Measurements from ENCODE around the gene ADAM10.

ADAM10 gene

DNA sequence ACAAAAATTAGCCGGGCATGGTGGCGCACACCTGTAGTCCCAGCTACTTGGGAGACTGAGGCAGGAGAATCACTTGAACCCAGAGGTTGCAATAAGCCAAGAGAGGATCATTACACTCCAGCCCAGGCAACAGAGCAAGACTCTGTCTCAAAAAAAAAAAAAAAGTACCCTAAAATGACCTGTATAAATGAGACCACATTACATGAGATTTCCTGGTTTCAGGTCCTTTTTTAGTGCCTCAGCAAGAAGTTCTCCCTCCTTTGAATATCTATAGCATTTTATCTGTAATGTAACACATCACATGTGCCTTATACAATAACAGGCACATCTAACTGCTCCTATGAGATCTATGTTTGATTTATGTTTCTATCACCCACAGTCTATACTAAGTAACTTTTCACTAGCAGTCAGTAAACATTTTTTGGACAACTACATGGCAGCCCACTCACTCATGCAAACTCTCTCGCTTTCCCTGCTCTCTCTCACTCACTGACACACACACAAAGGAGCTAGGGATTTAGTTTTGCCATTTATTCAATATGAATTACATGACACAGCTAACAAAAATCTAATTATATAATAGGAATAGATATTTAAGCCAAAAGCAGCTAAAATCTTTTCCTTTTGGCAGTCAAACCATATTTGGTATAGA is 34.1 kb downstream of the ADAM10 start:
- DNase-seq, result no peak

DNA sequence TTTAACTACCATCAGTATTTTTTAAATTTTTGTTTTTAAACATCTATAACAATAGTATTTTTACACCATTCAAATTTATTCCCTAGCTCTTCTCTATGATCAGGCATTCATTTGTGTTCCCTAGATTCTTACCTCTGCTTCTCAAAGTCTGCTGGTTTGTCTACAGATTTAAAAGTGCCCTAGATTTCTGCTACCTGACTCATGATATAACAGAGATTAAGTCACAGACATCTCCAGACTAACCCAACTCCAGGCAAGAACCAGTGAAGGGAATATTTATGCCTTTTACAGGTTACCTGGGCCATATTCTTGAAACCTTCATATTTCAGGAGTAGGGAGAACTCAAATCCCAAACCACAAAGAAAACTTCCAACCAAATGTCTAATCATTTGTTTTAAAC is 38.8 kb downstream of the ADAM10 start:
- no peak for DNase-seq

DNA sequence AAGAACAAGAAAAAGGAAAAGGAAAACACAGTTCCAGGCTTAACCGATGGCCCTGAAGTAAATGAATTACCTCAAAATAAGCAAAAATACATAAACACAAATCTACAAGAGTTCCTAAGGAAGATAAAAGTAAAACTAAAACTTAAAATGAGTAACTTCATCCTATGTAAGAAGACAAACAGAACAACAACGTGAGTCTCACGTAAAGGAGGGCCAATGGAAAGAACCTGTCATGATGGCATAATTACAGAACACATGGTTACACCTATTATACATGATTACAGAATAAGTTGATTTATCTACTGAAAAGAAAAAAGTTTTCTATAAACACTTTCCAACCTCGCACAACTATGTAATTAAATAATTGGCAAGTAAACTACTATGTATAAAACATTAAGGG is 42.1 kb downstream of the ADAM10 start:
- DNase-seq, result no peak

DNA sequence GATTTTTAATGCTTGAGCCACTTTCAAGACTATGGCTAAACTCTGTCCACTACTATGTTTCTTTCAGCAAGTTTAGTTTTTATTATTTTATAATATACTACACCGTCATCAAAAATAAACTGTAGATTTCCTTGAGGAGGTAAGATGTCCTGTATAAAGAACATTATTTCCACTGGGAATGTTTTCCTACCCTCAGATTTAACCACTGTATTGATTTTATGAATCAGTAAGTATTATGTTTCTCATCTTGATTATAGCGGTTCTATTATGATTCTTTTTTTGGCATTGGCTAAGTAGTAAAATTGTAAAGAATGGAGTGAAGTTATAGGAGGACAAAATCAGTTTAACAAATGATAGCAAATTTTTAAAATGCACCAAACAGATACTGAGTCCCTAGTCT is 44.4 kb downstream of the ADAM10 start:
- DNase-seq, result no peak

DNA sequence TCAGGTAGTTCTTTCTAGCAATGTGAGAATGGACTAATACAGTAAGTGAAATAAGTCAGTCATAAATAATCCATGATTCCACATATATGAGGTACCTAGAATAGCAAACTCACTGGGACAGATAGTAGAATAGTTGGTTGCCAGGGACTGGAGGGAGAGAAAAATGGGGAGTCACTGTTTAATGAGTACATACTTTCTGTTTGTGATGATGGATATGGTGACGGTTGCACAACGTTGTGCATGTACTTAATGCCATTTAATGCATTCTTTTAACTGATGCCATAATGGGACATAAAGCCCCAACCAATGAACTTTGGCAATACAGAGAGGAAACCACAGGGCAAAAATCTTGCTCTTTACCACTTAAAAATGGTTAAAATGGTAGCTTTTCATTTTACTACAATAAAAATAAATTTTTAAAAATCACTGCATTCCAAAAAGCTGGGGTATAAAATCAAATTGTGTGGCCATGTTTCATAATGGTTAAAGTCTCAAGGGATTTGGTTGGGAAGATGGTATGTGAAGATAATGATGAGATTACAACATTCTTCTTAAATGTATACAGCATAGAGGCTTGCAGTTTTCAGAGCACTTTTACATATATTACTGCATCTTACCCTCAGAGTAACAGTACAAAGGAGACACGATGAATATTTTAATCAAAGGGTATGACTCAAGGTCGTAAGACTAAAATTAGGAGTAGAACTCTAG is 45.2 kb downstream of the ADAM10 start:
- DNase-seq, result no peak

DNA sequence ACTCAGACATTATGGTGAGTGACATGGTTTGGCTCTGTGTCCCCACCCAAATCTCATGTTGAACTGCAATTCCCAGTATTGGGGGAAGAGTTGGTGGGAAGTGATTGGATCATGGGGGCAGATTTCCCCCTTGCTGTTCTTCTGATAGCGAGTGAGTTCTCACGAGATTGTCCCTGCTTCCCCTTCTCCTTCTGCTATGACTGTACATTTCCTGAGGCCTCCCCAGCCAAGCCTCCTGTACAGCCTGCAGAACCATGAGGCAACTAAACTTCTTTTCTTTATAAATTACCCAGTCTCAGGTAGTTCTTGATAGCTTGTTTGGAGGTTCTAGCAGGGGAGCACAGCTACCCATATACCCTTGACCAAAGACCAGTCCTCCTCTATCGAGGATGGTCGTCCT is 45.9 kb downstream of the ADAM10 start:
- no peak for DNase-seq

DNA sequence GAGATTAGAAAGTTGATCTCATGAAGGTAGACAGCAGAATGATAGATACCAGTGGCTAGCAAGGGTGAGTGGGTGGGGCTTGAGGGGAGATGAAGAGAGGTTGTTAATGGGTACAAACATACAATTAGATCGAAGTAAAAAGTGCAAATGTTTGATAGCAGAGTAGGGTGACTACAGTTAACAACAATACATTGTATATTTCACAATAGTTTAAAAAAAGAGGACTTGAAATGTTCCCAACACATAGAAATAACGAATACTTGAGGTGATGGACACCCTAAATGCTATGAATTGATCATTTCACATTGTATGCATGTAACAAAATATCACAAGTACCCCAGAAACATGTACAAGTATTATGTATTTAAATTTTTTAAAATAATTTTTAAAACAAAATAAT is 47.3 kb downstream of the ADAM10 start:
- DNase-seq, result no peak

DNA sequence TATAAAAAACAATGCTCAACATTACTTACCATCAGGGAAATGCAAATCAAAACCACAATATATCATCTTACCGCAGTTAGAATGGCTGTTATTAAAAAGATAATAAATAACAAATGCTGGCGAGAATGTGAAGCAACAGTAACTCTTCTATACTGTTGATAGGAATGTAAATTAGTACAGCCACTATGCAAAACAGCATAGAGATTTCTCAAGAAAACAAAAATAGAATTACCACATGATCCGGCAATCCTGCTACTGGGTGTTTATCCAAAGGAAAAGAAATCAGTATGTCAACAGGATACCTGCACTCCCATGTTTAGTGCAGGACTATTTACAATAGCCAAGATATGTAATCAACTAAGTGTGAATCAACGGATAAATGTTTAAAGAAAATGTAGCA is 48.1 kb downstream of the ADAM10 start:
- no peak for DNase-seq

DNA sequence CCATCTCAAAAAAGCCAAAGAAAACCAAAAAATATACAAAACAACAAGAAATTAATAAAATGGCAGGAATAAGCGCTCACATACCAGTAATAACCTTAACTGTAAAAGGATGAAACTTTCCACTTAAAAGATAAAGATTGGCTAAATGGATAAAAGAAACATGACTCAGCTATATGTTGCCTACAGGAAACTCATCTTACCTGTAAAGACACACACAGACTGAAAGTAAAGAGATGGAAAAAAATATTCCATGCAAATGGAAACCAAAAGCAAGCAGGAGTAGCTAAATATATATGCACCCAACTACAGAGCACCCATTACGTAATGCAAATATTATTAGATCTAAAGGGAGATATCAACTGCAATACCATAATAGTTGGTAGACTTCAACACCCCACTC is 49.7 kb downstream of the ADAM10 start:
- no peak for DNase-seq

DNA sequence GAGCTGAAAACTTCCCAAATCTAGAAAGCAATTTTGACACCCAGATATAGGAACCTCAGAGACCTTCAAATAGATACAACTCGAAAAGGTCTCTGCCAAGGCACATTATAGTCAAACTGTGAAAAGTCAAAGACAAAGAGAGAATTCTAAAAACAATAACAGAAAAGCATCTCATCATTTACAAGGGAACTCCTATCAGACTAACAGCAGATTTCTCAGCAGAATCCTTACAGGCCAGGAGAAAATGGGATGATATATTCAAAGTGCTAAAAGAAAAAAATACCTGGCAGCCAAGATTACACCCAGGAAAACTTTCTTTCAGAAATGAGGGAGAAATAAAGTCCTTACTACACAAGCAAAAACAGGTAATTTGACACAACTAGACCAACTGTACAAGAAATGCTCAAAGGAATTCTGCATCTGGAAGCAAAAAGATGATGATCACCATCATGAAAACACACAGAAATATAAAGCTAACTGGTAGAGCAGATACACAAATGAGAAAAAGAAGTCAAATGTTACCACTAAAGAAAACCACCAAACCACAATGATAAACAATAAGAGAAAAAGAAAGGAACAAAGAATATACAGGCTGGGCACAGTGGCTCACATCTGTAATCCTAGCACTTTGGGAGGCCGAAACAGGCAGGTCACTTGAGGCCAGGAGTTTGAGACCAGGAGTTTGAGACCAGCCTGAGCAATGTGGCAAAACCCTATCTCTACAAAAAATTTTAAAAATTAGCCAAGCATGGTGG is 50.4 kb downstream of the ADAM10 start:
- no peak for DNase-seq

DNA sequence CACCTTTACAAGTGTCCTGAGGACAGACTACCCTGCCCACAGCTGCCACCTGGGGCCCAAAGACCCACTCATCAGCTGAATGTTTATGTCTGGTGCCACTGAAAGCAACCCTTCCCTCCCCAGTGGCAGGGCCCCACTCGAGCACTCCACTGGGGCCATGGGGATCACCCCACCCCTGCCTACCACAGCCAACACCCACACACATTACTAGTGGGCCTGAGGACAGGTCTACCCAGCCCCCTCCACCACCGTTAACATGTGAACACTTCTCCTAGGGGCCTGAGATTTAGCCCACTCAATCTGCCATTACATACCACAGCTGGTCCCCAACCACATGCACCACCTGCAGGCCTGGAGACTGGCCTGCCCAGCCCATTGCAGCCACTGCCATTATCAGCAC is 52.3 kb downstream of the ADAM10 start:
- no peak for DNase-seq

DNA sequence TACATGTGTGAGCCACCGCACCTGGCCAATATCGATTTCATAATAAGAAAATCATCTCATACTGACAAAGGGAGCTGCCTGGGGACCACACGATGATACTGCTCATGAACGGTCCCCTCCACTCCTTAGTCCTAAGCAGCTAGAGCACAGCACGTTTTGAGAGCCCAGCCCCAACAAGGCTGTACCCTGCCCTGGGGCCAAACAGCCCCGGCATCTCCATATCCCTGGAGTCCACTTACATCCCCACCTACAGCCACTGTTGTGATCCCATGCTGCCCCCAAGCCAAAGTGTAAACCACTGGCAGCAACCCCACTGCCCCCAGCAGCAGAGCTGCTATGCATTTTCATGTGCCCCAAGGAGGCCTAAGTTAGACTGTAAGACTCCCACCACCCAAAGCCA is 52.8 kb downstream of the ADAM10 start:
- no peak for DNase-seq

DNA sequence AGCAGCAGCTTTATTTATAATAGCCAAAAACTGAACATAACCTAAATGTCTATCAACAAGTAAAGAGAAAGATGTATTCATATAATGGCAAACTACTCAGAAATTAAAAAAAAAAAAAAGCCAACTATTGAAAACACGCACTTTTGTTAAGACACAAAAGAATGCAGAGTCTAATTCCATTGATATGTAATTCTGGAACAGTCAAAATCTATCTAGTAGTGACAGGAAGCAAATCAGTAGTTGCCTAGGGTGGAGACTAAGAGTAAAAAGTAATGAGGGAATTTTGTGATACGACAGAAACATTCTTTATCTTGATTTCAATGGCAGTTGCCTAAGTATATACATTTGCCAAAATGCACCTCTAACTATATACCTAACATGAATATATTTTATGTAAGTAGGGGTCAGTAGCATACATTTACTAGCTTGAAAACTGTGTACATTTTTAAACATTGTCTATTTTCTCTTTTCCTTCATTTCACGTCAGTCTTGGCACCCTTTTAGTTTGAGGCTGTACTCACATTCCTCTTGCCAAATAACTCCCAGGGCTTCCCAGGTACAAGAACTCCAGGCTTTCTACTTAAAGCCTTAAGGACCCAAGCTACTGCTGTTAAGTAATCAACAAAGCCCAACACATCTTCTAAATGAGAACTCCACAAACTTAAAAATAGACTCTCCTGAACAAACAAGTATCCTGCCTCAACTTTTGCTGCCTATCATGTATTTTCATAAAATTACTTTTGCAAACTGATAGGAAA is 54.7 kb downstream of the ADAM10 start:
- DNase-seq, result no peak

DNA sequence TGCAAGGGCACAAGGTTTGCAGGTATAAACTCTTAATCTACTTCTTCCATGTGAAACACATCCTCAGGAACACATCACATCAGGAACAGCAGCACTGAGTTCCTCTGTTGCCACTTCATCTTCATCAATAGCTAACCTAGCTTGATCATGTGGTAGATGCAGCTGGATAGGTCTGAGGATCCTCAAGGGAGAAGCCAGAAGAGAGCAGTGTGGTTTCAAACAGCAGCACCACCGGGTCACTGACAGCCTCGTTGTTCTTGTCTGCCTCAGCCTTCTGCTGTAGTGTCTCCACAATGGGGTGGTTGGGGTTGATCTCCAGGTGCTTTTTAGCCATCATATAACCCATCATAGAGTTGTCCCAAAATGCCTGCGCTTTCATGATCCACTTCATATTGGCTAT is 58.8 kb downstream of the ADAM10 start:
- no peak for DNase-seq

DNA sequence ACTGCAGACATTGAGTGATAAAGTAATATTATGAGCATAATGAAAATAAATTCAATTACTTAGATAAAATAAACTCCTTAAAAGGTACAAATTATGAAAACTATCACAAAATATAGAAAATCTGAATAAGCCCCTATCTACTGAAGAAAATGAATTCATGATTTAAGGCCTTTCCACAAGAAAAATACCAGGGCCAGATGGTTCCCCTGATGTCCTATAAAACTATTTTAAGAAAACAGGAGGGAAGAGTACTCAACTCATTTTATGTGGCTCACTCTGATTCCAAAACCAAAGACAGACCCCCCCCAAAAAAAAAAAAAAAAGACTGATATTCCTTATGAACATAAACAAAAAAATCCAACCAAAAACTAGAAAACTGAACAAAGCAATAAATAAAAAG is 59.9 kb downstream of the ADAM10 start:
- no peak for DNase-seq

DNA sequence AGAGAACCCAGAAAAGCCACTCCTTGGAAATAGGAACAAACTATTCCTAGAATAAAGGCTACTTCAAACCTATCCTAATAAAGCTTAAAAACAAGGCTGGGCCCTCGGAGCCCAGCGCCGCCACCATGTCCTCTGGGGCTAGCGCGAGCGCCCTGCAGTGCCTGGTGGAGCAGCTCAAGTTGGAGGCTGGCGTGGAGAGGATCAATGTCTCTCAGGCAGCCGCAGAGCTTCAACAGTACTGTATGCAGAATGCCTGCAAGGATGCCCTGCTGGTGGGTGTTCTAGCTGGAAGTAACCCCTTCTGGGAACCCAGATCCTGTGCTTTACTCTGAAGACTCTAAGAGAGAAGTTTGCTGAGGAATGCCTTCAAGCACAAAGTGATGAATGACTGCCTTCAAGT is 63.2 kb downstream of the ADAM10 start:
- DNase-seq, result no peak

DNA sequence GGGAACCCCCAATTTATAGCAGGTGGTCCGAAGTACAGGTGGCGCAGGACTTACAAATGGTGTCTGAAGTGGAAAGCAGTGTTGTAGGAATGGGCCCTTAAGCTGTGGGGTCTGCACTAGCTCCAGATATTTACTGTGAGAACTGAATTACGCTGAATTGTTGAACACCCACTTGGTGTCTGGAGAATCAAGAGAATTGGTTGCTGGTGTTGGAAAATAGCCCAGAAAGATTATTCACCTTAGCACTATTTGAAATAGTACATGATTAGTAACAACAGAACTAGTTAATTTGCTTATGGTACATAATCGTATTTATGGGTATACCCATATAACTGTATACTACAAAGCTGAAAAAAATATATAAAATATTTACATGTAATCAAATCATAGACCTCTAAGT is 64.8 kb downstream of the ADAM10 start:
- no peak for DNase-seq

DNA sequence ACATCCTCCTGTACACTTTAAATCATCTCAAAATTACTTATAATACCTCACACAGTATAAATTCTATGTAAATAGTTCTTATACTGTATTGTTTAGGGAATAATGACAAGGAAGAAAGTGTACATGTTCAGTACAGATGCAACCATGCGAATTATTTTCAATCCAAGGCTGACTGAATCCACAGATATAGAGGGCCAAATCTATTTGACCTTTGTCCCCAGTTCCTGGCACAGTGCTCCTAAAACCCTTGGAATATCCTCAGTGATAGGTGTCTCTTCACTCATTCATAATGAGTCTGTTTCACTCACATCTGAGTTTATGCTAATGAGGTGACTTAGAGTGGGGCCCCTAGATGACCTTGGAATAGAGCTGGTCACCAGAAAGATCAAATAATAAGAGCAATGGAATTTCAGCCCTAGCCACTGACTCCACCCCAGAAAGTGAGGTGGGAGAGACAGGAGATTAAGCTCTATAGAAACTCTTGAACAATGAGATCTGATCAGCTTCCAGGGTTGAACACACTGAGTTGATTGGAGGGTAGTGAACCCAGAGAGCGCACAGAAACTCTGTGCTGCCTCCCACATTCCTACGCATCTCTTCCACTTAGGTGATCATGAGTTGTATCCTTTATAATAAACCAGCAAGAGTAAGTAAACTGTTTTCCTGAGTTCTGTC is 65.3 kb downstream of the ADAM10 start:
- no peak for DNase-seq

DNA sequence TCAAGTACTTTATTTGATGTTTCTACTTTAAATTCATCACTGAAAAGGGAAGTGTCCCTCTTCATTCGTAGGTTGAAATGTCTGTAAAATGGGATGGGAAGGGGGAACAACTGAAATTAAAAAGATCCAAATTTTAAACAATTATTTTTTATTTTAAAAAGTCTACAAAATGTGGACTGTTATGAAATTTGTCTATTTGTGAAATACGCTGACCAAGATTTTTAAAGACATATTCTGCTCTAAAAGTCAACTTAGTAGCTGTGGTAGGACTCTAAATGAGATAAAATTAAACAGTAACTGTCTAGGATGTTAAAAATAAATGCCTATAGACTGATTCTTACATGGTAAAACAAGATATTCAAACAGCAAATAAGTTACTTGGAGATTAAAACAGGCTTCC is 67.3 kb downstream of the ADAM10 start:
- no peak for DNase-seq

DNA sequence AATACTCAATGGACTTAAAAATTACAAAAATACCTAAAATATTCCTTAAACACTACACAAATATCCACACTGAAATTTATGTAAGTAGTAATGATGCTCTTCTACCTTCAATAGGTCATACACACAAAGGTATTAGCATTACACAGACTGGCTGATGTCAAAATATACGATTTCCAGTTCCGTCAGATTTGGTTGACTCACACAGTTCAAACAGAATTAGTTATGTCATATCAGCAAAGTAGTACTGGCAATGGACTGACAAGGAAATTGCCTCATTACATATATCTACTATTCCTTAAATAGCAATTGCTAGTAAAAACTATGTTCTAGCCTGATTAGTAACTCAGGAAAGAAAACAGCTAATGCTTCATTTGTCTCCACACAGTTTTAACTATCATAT is 70.8 kb downstream of the ADAM10 start:
- DNase-seq, result no peak

DNA sequence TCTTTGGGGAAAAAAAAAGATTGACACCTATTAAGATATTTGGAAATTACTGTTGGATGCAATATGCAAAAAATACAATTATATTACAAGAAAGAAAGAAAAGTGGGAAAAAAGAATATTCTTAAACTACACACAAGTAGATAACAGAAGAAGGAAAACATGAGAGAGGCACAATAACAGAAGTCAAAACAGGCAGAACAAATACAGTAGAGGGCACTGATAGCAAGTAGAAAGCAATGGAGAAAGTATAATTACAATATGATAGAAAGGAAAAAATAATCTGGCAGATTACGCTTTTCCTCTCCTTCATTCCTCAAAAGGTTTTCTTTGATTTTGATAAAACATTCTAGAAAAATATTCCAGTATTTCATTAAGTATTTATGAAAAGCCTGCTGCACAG is 72.1 kb downstream of the ADAM10 start:
- no peak for DNase-seq

DNA sequence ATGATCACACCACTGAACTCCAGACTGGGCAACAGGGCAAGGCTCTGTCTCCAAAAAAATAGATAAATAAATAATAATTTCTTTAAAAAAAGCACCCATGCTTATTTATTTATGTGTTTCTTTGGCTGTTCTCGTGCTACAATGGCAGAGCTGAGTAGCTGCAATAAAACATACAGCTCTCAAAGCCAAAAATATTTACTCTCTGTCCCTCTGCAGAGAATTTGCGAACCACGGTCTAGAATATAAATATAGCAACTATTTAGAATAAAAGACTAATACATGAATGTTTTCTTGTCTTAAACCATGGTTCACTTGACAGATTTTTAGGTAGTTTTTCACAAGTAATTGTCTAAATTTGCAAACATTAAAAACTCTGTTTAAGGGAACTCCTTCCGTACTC is 72.7 kb downstream of the ADAM10 start:
- DNase-seq, result no peak

DNA sequence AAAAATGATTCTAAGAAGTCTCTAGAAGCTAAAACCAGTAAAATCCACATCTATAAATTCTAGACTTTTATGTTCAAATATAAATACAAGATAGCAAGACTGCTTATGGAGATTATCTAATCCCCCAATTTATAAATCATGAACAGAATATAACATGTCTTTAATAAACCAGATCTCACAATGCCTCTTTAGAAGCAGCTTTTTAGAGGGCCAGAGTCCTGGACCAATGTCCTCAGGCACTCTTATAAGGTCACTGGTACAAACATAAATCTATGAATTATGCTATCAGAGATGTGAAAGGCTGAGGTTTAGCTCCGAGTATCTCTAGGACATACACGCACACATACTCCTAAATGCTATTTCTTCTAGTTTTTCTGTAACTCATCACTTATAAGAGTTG is 78.3 kb downstream of the ADAM10 start:
- no peak for DNase-seq

Data from NCI-H446 treated with DMSO at 0.1 percent for 48 hours (cell line).